Fibroblast of pulmonary artery (primary cell): ENCODE data around the gene RASAL2.
"Not testable (repeated sequence)": the region's sequence is repeated elsewhere in the genome, so short reads cannot be mapped to it uniquely, and the experiment has no call there.

Source experiments
- DNase-seq: peaks from one replicate; pipeline ENCODE4 v3.0.0-alpha.2; 2010; ENCODE audit warnings: low read depth
- H3K4me3 ChIP-seq: replicated peaks from 2 replicates; pipeline ENCODE4 v1.5.1; 2011; ENCODE audit warnings: low read depth, mild to moderate bottlenecking, control low read depth, low read length, moderate library complexity
- CTCF ChIP-seq: IDR thresholded peaks from 2 replicates; pipeline ENCODE4 v1.5.1; 2011; ENCODE audit warnings: mild to moderate bottlenecking, control low read depth, low read length, inconsistent platforms; ENCODE audit errors: missing control alignments

Gene RASAL2

GRCh38 chr1:178190881-178191280, 97.0 kb downstream of the RASAL2 start:
- no peak overlapping the region for H3K4me3 ChIP-seq
- no peak for DNase-seq
- TF ChIP-seq CTCF = no peak

- H3K4me3 ChIP-seq = peak overlapping the region; percentile 30
- no peak for TF ChIP-seq CTCF
- DNase-seq = peak; percentile 91
Observed at GRCh38 chr1:178192686-178193085, 98.8 kb downstream of the RASAL2 start.

GRCh38 chr1:178196631-178197030, 102.7 kb downstream of the RASAL2 start:
- H3K4me3 ChIP-seq = no peak overlapping the region
- DNase-seq = no peak
- no peak for TF ChIP-seq CTCF

- DNase-seq = not testable (repeated sequence)
Observed at GRCh38 chr1:178202095-178202494, 108.2 kb downstream of the RASAL2 start.

GRCh38 chr1:178202546-178202945, 108.6 kb downstream of the RASAL2 start:
- DNase-seq, H3K4me3 ChIP-seq: not testable (repeated sequence)

More at GRCh38 chr1:178202095-178202494, 108.2 kb downstream of the RASAL2 start:
- not testable (repeated sequence) for H3K4me3 ChIP-seq

- DNase-seq, H3K4me3 ChIP-seq: not testable (repeated sequence)
Observed at GRCh38 chr1:178208269-178208856, 114.5 kb downstream of the RASAL2 start.

GRCh38 chr1:178209935-178210334, 116.0 kb downstream of the RASAL2 start:
- DNase-seq = no peak
- TF ChIP-seq CTCF = no peak
- H3K4me3 ChIP-seq = no peak overlapping the region

- DNase-seq = no peak
- no peak overlapping the region for H3K4me3 ChIP-seq
- no peak for TF ChIP-seq CTCF
Observed at GRCh38 chr1:178218550-178218949, 124.6 kb downstream of the RASAL2 start.

GRCh38 chr1:178220094-178220493, 126.2 kb downstream of the RASAL2 start:
- H3K4me3 ChIP-seq = no peak overlapping the region
- peak; percentile 52 for DNase-seq
- no peak for TF ChIP-seq CTCF
